Measurements from ENCODE around the gene DCDC1.

The DCDC1 gene

GRCh38 chr11:31199378-31199777, 170.2 kb downstream of the DCDC1 start:
- no peak for DNase-seq

GRCh38 chr11:31173926-31174680, 195.4 kb downstream of the DCDC1 start:
- no peak for DNase-seq

GRCh38 chr11:31160504-31161422, 208.8 kb downstream of the DCDC1 start:
- DNase-seq, result peak in 1 of 2 experiments; percentile 10

- no peak for DNase-seq
Measured at GRCh38 chr11:31150841-31151240, 218.7 kb downstream of the DCDC1 start.

GRCh38 chr11:31150011-31150410, 219.5 kb downstream of the DCDC1 start:
- no peak for DNase-seq

- DNase-seq, result no peak
Measured at GRCh38 chr11:31141789-31142188, 227.8 kb downstream of the DCDC1 start.

- DNase-seq, result no peak
Measured at GRCh38 chr11:31139479-31139878, 230.1 kb downstream of the DCDC1 start.

- no peak for DNase-seq
Measured at GRCh38 chr11:31132531-31133421, 236.8 kb downstream of the DCDC1 start.

- no peak for DNase-seq
Measured at GRCh38 chr11:31131760-31132159, 237.8 kb downstream of the DCDC1 start.

GRCh38 chr11:31127290-31127689, 242.2 kb downstream of the DCDC1 start:
- no peak for DNase-seq

- DNase-seq, result no peak
Measured at GRCh38 chr11:31120428-31120827, 249.1 kb downstream of the DCDC1 start.

- DNase-seq, result no peak
Measured at GRCh38 chr11:31118566-31118965, 251.0 kb downstream of the DCDC1 start.

GRCh38 chr11:31117038-31117437, 252.5 kb downstream of the DCDC1 start:
- no peak for DNase-seq

GRCh38 chr11:31114442-31114841, 255.1 kb downstream of the DCDC1 start:
- DNase-seq, result no peak

- no peak for DNase-seq
Measured at GRCh38 chr11:31110830-31111229, 258.7 kb downstream of the DCDC1 start.

GRCh38 chr11:31109446-31109845, 260.1 kb downstream of the DCDC1 start:
- no peak for DNase-seq

GRCh38 chr11:31107649-31108048, 261.9 kb downstream of the DCDC1 start:
- DNase-seq, result no peak

GRCh38 chr11:31106968-31107576, 262.5 kb downstream of the DCDC1 start:
- peak; percentile 74 to 76 for DNase-seq

GRCh38 chr11:31106326-31106725, 263.2 kb downstream of the DCDC1 start:
- no peak for DNase-seq

GRCh38 chr11:31102875-31103274, 266.7 kb downstream of the DCDC1 start:
- DNase-seq, result no peak

- no peak for DNase-seq
Measured at GRCh38 chr11:31102316-31102715, 267.2 kb downstream of the DCDC1 start.

GRCh38 chr11:31096191-31096805, 273.2 kb downstream of the DCDC1 start:
- DNase-seq, result no peak
